Activated CD8-positive, alpha-beta memory T cell treated with anti-CD3 and anti-CD28 coated beads, Interleukin-2, amount 50 U/mL, for 1 hour (primary cell): ENCODE measurements around the gene MOK.

Source experiments
- DNase-seq: peaks from one replicate; pipeline ENCODE4 v3.0.0-alpha.2; 2020; ENCODE audit errors: extremely low read depth

The MOK gene

GRCh38 chr14:102203382-102203781, 101.6 kb downstream of the MOK start:
- DNase-seq = no peak

GRCh38 chr14:102202944-102203343, 102.0 kb downstream of the MOK start:
- no peak for DNase-seq

- DNase-seq = no peak
Measured at GRCh38 chr14:102201776-102202175, 103.2 kb downstream of the MOK start.

GRCh38 chr14:102201353-102201738, 103.6 kb downstream of the MOK start:
- DNase-seq = no peak

GRCh38 chr14:102200690-102201352, 104.1 kb downstream of the MOK start:
- DNase-seq = no peak

- DNase-seq = no peak
Measured at GRCh38 chr14:102197317-102197853, 107.6 kb downstream of the MOK start.

GRCh38 chr14:102196902-102197230, 108.1 kb downstream of the MOK start:
- no peak for DNase-seq

GRCh38 chr14:102196039-102196901, 108.7 kb downstream of the MOK start:
- no peak for DNase-seq

- no peak for DNase-seq
Measured at GRCh38 chr14:102195446-102195845, 109.5 kb downstream of the MOK start.

GRCh38 chr14:102194856-102195255, 110.1 kb downstream of the MOK start:
- DNase-seq = no peak

- DNase-seq = no peak
Measured at GRCh38 chr14:102192840-102193502, 112.0 kb downstream of the MOK start.

- DNase-seq = no peak
Measured at GRCh38 chr14:102189874-102190273, 115.1 kb downstream of the MOK start.

GRCh38 chr14:102188187-102188586, 116.8 kb downstream of the MOK start:
- no peak for DNase-seq

- DNase-seq = no peak
Measured at GRCh38 chr14:102187568-102188001, 117.4 kb downstream of the MOK start.

GRCh38 chr14:102187044-102187443, 117.9 kb downstream of the MOK start:
- no peak for DNase-seq

GRCh38 chr14:102185360-102185759, 119.6 kb downstream of the MOK start:
- DNase-seq = no peak

- DNase-seq = no peak
Measured at GRCh38 chr14:102184316-102185035, 120.5 kb downstream of the MOK start.

GRCh38 chr14:102183886-102184285, 121.1 kb downstream of the MOK start:
- no peak for DNase-seq

GRCh38 chr14:102182936-102183619, 121.9 kb downstream of the MOK start:
- DNase-seq = no peak

GRCh38 chr14:102182190-102182589, 122.8 kb downstream of the MOK start:
- no peak for DNase-seq

- no peak for DNase-seq
Measured at GRCh38 chr14:102181187-102181586, 123.8 kb downstream of the MOK start.
